ENCODE data around the gene GPR108. TPM values are rescaled to one million over a fixed set of nuclear protein-coding genes. Genes with fewer than 3 reads are reported as not detected.

The GPR108 gene
- 41.5 and 42.8 TPM in 2 replicates for total RNA-seq

GRCh38 chr19:6737284-6737872 is at the start of gene GPR108:
TSS of gene GPR108 (minus strand) at chr19:6737580. CDS start at chr19:6737576, 4 bp downstream.

GRCh38 chr19:6772028-6772865 is 34.9 kb upstream of the GPR108 start, which contains the start of gene VAV1:
TSS of gene VAV1 (plus strand) at chr19:6772708. CDS start at chr19:6772808, 100 bp downstream.

GRCh38 chr19:6767357-6768235 is 30.2 kb upstream of the GPR108 start, which contains the start of gene SH2D3A:
TSS of gene SH2D3A (minus strand) at chr19:6767435. CDS start at chr19:6763748, 3,687 bp downstream.

GRCh38 chr19:6739390-6739882 is 2.1 kb upstream of the GPR108 start, which contains the start of gene TRIP10:
TSS of gene TRIP10 (plus strand) at chr19:6739680. CDS start at chr19:6739762, 82 bp downstream.

GRCh38 chr19:6720369-6721137 is 16.8 kb downstream of the GPR108 start, which contains the start of gene C3:
TSS of gene C3 (minus strand) at chr19:6720650. CDS start at chr19:6720589, 61 bp downstream.

Other genes starting within 250 kb of the GPR108 start
- not detected in 2 replicates for gene TUBB4A, start 235.3 kb downstream of the GPR108 start, total RNA-seq
- gene TNFSF9, start 206.6 kb downstream of the GPR108 start, total RNA-seq = 1.5 and 2.3 TPM in 2 replicates
- 0.59 and 1.5 TPM in 2 replicates for gene CD70, start 146.4 kb downstream of the GPR108 start, total RNA-seq
- gene TNFSF14, start 67.4 kb downstream of the GPR108 start, total RNA-seq = not detected in 2 replicates
- gene C3, start 16.9 kb downstream of the GPR108 start, total RNA-seq = 3.1 and 19.1 TPM in 2 replicates
- gene TRIP10, start 2.1 kb upstream of the GPR108 start, total RNA-seq = 34.5 and 38.1 TPM in 2 replicates
- not detected in 2 replicates for gene SH2D3A, start 29.9 kb upstream of the GPR108 start, total RNA-seq
- not detected in 2 replicates for gene VAV1, start 35.1 kb upstream of the GPR108 start, total RNA-seq
- gene ADGRE1, start 150.0 kb upstream of the GPR108 start, total RNA-seq = not detected in 2 replicates

Data from subcutaneous preadipocyte (primary cell).